ENCODE results near the gene SPRED2. TPM values are rescaled to one million over a fixed set of nuclear protein-coding genes. Genes with fewer than 3 reads are reported as not detected.
A peak's percentile ranks its signal among the peaks of the same experiment; 100 is the strongest.

SPRED2 gene
- total RNA-seq, 2 donors from 2014 or later, result 5.6 to 9.6 TPM

DNA sequence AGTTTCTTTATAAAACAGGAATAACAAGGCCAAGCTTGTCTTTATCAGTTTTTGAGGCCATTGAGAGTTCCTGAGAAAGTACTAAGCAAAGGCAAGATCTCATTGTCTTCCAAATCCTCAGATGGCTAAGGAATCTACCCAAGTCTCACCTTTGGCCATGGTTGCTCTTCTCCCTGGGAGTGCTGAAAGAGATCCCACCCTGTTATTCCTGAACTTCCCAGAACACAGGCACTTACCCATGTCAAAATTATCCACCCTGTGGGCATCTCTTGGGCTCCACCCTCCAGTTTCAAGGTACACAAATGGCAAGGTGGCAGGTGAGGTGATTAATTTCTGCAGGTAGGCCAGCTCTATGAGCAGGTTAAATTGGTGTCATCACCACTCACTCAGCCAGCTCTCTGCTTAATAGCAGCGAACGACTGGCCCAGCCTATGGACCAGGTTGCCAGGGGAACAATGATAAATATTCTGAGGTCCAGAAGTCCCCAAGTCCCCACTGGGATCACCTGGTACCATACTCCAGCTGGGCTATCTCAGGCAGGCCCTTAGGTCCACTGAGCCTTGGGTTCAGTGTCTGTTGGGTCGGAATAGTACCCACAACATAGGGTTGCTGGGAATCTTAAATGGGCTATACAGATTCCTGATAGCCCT lies 2.3 kb upstream of the SPRED2 start:
- Mint-ChIP-seq H3K27ac (no peak overlapping the region), H3K4me3 (peak overlapping the region; percentile 90), H3K36me3 (ENCODE audit: low read depth) (no peaks in the 10 kb centered on the region), H3K9me3 (no peaks in the 10 kb centered on the region), H3K4me1 (peaks cover 14% of the 10 kb centered on the region), H3K27me3 (peaks cover 26% of the 10 kb centered on the region)
- no peak for ATAC-seq (replicated peaks)

DNA sequence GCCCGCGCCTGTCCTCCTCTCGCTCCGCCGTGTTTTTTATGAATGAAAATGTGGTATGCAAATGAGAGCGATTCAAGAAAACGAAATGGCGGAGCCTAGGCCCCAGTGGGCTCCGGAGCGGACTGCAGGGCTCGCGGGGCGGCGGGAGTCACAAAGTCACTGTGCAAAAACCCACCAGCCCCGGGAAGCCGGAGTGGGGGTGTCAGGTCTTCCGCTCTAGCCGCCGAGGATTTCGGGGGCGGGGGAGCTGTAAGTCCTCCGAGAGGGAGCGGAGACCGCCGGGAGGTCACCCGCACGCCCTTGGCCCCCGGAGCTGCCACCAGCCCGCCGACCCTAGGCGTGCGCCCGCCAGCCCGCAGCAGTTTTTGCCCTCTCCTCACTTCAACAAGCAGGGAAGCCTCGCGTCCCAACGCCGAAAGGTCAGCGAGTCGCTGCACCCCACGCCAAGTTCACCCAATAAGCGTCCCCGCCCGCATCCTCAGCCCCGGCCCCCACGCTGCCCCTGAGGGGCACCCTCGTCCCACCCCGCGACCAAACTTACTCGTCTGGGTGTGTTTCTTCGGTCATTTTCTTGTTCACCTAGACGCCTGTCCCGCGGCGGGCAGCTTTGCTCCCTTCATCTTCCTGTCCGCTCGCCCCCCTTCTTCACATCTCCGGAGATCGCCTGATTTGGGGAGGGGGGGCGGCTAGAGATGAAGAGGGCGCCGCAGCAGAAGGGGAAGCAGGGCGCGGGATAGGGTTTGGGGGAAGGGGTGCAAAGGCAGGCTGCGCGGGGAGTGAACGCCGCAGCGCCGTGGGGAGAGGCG lies 775 bp downstream of the SPRED2 start:
- Mint-ChIP-seq H3K4me3 (peak overlapping the region; percentile 84), H3K36me3 (ENCODE audit: low read depth) (no peaks in the 10 kb centered on the region), H3K27ac (peak overlapping the region; percentile 33), H3K4me1 (peaks cover 10% of the 10 kb centered on the region), H3K27me3 (peaks cover 19% of the 10 kb centered on the region), H3K9me3 (no peaks in the 10 kb centered on the region)
- peak; percentile 51 for ATAC-seq (replicated peaks)

DNA sequence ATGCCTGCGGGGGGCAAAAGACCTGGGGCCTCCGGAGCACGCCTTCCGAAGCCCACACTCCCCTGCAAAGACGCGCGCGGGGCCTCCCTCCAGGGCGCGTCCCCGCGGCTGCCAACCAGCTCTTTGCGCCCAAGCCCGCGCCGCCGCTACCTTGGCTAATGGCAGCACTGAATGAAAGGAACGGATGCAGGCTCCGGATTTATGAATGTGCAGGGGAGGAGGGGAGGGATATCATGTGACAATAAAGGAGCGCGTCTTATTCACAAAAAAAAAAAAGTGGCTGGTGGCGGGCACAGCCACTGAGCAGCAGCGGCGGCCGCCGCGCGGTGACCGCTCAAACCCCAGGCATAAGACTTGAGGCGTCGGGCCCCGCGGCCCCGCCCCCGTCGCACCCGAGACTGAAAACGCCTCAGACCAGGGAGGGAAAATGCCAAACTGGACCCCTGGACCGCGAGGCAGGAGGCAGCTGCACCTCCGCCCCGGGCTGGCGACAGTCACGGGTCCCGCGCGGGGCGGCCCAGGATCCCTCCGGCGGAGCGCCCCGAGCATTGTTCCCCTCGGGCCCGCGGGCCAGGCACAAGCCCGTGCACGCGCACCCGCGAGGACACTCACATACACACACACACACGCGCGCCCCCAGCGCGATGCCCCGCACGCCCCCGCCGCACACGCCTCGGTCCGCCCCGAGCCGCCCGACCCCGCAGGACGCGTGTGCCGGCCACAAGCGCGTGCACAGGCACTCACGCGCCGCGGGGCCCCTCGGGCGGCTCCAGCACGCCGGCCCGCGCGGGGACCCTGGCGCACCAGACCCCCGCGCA lies 1.6 kb downstream of the SPRED2 start:
- no peaks in the 10 kb centered on the region for H3K9me3 Mint-ChIP-seq
- H3K4me3 Mint-ChIP-seq, result peak overlapping the region; percentile 84

DNA sequence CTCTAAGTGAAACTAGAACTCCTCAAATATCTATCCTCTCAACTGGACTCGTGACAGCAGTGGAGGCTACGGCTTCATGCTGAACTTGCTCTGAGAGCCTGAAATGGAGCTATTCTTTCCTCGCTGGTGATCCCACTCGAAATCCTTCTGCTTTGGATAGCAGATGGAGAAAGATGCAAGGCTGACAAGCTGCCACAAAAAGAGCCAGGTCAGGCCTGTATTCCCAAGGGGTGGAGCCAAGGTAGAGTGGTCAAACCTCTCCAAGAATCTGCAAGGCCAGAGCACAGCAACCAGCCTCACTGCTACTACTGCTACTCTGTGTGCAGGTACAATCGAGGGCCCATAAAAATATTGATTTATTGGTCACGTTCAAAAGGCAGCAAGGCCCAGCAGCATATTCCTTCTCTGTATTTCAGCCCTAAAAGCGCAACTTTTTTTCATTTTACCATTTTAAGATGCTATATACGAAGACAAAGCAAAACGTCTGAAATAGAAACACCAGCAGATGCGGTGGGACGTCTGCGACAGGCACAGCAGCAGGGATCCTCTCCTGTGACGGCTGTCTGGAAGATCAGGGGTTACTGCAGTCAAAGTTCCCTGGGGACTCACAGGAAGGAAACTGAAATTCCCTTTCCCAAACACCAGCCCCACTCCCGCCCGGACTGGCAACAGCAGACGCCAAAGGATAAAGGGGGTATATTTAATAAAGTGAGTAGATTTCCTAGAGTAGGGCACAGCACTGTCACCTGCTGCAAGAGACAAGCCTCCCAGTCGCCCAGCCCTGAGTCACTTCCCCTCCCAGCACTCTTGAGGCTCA lies 2.4 kb downstream of the SPRED2 start:
- H3K36me3 Mint-ChIP-seq (ENCODE audit: low read depth), result no peaks in the 10 kb centered on the region

More for the DNA sequence above, 1.6 kb downstream of the SPRED2 start:
- Mint-ChIP-seq H3K27ac (peak overlapping the region; percentile 59), H3K4me1 (peaks cover 4% of the 10 kb centered on the region), H3K27me3 (peaks cover 15% of the 10 kb centered on the region), H3K36me3 (ENCODE audit: low read depth) (no peaks in the 10 kb centered on the region)
- ATAC-seq (replicated peaks), result peak; percentile 66

DNA sequence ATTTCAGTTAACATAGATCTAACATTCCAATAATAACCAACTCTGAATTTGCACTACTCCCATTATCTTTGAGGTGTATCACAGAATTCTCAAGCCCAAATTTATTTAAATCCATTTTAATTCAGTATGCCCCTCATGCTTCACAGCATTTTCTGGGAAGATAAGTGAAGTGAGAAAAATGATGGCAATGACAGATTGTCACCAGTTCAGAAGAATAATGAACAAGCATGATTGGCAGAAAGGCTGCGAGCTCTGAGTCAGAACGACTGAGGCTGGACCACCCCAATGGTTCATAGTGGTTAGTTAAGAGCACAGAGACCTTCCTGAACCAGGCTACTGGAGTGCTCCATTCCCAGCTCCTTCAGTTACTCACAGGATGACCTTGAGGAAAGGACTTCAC lies 4.9 kb downstream of the SPRED2 start:
- H3K27ac Mint-ChIP-seq, result no peak overlapping the region
- peaks cover 3% of the 10 kb centered on the region for H3K27me3 Mint-ChIP-seq
- ATAC-seq (replicated peaks), result no peak
- H3K9me3 Mint-ChIP-seq, result no peaks in the 10 kb centered on the region
- no peaks in the 10 kb centered on the region for H3K4me1 Mint-ChIP-seq
- H3K36me3 Mint-ChIP-seq (ENCODE audit: low read depth), result no peaks in the 10 kb centered on the region
- H3K4me3 Mint-ChIP-seq, result no peak overlapping the region

More for the DNA sequence above, 2.4 kb downstream of the SPRED2 start:
- Mint-ChIP-seq H3K27me3 (peaks cover 10% of the 10 kb centered on the region), H3K4me1 (no peaks in the 10 kb centered on the region), H3K9me3 (no peaks in the 10 kb centered on the region), H3K4me3 (peak overlapping the region; percentile 84), H3K27ac (peak overlapping the region; percentile 59)
- ATAC-seq (replicated peaks), result peak; percentile 53

DNA sequence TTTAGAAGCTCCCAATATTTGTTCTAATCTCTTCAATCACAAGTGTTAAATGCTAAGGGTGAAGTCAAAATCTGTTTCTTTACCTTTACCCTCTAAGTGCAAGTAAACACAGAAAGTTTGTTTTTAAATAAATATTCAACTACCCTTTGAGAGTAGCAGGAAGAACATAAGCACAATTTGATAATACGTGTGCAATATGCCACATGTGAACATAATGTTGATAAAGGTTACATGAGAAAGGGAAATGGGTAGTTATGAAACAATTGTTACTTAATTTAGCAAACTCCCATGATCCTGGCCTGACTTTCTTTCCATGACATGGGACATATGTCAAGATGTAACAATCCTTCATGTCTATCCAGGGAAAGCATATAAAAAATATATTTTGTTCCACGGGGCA lies 7.1 kb downstream of the SPRED2 start:
- ATAC-seq (replicated peaks), result no peak
- Mint-ChIP-seq H3K27me3 (peaks cover 3% of the 10 kb centered on the region), H3K27ac (no peak overlapping the region), H3K36me3 (ENCODE audit: low read depth) (no peaks in the 10 kb centered on the region), H3K4me1 (peaks cover 6% of the 10 kb centered on the region), H3K4me3 (no peak overlapping the region), H3K9me3 (no peaks in the 10 kb centered on the region)

DNA sequence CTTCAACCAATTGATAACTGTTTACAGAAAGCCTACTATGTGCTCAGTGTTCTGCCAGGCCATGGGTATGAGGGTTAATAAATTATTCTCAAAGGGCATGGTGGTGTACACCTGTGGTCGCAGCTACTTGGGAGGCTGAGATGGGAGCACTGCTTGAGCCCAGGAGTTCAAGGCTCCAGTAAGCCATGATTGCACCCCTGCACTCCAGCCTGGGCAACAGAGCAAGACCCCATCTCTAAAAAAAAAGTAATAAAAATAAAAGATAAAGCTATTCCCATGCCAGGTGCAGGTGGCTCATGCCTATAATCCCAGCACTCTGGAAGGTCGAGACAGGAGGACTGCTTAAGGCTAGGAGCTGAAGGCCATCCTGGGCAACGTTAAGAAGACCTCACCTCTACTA lies 8.0 kb downstream of the SPRED2 start:
- H3K27me3 Mint-ChIP-seq, result peaks cover 2% of the 10 kb centered on the region
- ATAC-seq (replicated peaks), result no peak
- no peak overlapping the region for H3K4me3 Mint-ChIP-seq
- H3K36me3 Mint-ChIP-seq (ENCODE audit: low read depth), result no peaks in the 10 kb centered on the region
- H3K4me1 Mint-ChIP-seq, result peaks cover 6% of the 10 kb centered on the region
- no peaks in the 10 kb centered on the region for H3K9me3 Mint-ChIP-seq
- H3K27ac Mint-ChIP-seq, result no peak overlapping the region

DNA sequence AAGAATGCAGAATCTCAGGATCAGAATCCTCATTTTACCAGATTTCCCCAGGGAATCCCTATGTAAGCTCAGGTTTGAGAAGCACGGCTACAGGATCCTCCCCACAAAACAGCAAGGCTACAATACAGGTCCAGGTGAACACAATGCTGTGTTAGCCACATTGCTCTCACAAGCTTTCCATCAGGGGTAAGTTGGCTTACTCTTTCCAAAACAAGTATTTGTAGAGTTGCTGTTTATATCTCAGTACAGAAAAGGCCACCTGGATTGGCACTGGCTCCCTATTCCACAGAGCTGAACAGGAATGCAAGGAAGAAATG lies 11.0 kb downstream of the SPRED2 start:
- Mint-ChIP-seq H3K27me3 (no peaks in the 10 kb centered on the region), H3K27ac (no peak overlapping the region), H3K36me3 (ENCODE audit: low read depth) (no peaks in the 10 kb centered on the region), H3K9me3 (no peaks in the 10 kb centered on the region), H3K4me1 (peaks cover 15% of the 10 kb centered on the region), H3K4me3 (no peak overlapping the region)
- no peak for ATAC-seq (replicated peaks)

DNA sequence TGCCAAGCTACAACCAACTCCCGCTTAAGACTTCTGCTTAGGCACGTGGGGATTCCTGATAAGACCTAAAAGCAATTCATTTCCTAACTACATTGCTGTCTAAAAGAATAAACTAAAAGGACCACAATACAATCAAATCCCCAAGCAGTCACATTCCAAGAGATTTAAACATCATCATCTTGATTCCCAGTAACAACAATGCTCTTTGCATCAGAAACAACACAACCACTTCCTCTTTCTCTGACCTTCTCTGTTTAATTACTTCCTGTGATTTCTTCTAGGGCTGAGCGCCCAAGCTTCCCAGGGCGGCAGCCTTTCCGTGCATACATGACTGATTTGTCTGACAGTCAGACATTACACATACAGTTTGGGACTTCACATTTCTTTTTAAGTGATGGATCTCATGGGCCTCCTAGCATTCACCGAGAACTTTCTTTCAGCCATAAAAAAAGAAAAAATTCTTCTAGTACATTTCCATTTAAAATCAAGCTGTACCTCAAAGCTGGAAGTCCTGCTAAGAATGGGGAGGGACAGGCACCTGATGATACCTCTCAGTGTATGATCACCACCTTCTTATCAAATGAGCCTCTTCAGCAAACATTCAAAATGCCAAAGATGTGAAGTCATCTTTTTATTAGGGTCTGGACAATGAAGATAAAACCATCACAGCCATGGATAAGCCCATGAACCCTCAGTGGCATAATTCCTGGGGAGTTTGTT lies 11.5 kb downstream of the SPRED2 start:
- Mint-ChIP-seq H3K4me1 (peaks cover 15% of the 10 kb centered on the region), H3K27me3 (no peaks in the 10 kb centered on the region), H3K9me3 (no peaks in the 10 kb centered on the region), H3K4me3 (peak overlapping the region; percentile 24), H3K27ac (peak overlapping the region; percentile 5), H3K36me3 (ENCODE audit: low read depth) (no peaks in the 10 kb centered on the region)
- ATAC-seq (replicated peaks), result no peak

DNA sequence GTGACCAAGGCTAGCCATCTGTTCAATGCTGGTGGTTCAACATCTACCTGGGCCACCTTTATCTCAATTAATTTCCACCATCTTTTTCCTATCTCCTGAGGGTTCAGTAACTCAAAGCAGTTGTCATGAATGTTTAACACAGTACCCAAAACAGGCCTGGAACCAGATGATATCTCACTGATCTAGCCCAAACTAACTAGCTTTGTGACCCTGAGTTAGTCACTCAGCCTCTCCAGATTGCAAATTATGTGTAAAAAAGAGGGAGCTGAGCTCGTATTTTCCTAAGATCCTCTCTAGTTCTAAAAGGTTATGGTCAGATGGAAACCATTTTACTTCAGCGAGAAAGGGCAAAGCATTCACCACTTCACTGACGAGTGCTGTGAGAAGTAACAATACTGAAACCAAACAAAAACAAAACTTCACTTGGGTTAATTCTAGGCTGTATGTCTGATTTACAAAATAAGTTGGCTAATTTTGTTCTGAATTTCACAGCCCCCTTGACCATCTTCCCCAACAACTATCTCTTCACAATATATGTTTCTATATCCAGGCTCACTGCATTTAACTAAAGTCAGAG lies 14.8 kb downstream of the SPRED2 start:
- no peaks in the 10 kb centered on the region for H3K36me3 Mint-ChIP-seq (ENCODE audit: low read depth)
- no peaks in the 10 kb centered on the region for H3K9me3 Mint-ChIP-seq
- no peak overlapping the region for H3K27ac Mint-ChIP-seq
- peaks cover 15% of the 10 kb centered on the region for H3K4me1 Mint-ChIP-seq
- no peaks in the 10 kb centered on the region for H3K27me3 Mint-ChIP-seq
- peak; percentile 73 for ATAC-seq (replicated peaks)
- peak overlapping the region; percentile 6 for H3K4me3 Mint-ChIP-seq

DNA sequence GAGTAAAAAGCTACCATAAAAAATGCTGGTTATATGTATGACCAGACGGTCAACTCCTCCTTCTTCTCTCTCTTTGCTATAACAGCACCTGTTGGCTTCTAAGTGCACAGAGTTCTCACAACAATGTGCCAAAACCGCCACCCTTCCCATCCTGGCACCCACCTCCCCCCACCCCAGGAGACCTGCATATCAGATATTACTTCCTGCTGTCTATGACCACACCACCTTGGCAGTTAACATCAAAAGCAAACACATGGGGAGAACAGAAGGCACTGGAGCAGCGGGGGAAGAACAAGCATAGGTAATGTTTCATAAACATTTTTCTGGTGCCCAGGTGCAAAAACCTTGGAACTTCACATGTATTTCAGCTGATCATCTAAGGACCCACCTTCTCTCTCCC lies 15.5 kb downstream of the SPRED2 start:
- no peaks in the 10 kb centered on the region for H3K27me3 Mint-ChIP-seq
- H3K9me3 Mint-ChIP-seq, result no peaks in the 10 kb centered on the region
- no peak for ATAC-seq (replicated peaks)
- H3K27ac Mint-ChIP-seq, result no peak overlapping the region
- no peak overlapping the region for H3K4me3 Mint-ChIP-seq
- H3K36me3 Mint-ChIP-seq (ENCODE audit: low read depth), result no peaks in the 10 kb centered on the region
- H3K4me1 Mint-ChIP-seq, result peaks cover 15% of the 10 kb centered on the region

DNA sequence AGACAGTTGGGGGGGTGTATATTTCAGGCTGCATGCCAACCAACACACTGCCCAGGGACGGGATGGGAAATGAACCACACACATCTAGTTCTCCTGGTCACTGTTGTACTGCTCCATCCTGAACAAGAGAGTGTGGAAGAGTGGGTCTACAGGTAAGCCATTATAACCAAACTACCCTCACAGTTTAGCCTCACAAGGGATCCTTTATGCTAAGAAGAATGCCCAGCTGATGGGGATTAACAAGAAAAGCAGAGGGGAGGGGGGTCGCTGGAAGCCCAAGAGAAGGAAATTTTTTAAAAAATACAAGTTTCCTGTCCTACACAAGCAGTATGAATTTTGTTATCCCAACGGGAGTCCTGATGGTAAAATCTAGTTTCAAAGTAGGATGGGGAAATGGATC lies 16.1 kb downstream of the SPRED2 start:
- no peak overlapping the region for H3K27ac Mint-ChIP-seq
- no peaks in the 10 kb centered on the region for H3K9me3 Mint-ChIP-seq
- H3K27me3 Mint-ChIP-seq, result no peaks in the 10 kb centered on the region
- H3K4me3 Mint-ChIP-seq, result no peak overlapping the region
- H3K4me1 Mint-ChIP-seq, result peaks cover 15% of the 10 kb centered on the region
- ATAC-seq (replicated peaks), result no peak
- no peaks in the 10 kb centered on the region for H3K36me3 Mint-ChIP-seq (ENCODE audit: low read depth)

DNA sequence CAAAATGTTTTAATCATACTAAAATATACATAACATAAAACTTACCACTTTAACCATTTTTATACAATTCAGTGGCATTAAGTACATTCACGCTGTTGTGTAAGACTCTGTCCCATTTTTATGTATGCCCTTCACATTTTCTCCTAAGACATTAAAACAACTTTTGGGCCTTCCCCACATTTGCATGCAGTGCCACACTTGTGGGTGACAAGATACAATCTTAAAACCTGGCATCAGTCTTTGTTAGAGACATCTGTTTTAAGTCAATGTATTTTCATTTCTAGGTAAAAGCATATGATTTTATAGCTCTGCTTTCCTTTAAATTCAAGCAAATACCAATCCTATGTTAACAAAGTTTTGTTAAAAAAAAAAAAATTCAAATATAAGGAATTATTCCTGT lies 17.3 kb downstream of the SPRED2 start:
- no peaks in the 10 kb centered on the region for H3K9me3 Mint-ChIP-seq
- H3K27me3 Mint-ChIP-seq, result no peaks in the 10 kb centered on the region
- no peak for ATAC-seq (replicated peaks)
- H3K36me3 Mint-ChIP-seq (ENCODE audit: low read depth), result no peaks in the 10 kb centered on the region
- peaks cover 10% of the 10 kb centered on the region for H3K4me1 Mint-ChIP-seq
- no peak overlapping the region for H3K4me3 Mint-ChIP-seq
- no peak overlapping the region for H3K27ac Mint-ChIP-seq
